NCI-H82 treated with DMSO at 0.1 percent for 48 hours (cell line): Measurements from ENCODE around the gene NARS2.
"Not testable (repeated sequence)": the region's sequence is repeated elsewhere in the genome, so short reads cannot be mapped to it uniquely, and the experiment has no call there.

Experiments used
- DNase-seq: peaks from one replicate; lab custom pipeline; 2025; ENCODE audit not compliant: unreplicated experiment; lab: John Stamatoyannopoulos, UW

The NARS2 gene

GRCh38 chr11:78547931-78548705 lies 26.5 kb downstream of the NARS2 start:
- DNase-seq, result no peak

GRCh38 chr11:78542007-78542406 lies 32.7 kb downstream of the NARS2 start:
- no peak for DNase-seq

GRCh38 chr11:78541537-78541936 lies 33.1 kb downstream of the NARS2 start:
- no peak for DNase-seq

GRCh38 chr11:78540256-78540655 lies 34.4 kb downstream of the NARS2 start:
- no peak for DNase-seq

- no peak for DNase-seq
Measured at GRCh38 chr11:78539506-78539905, 35.2 kb downstream of the NARS2 start.

GRCh38 chr11:78536933-78537332 lies 37.7 kb downstream of the NARS2 start:
- DNase-seq, result no peak

GRCh38 chr11:78535920-78536319 lies 38.7 kb downstream of the NARS2 start:
- no peak for DNase-seq

GRCh38 chr11:78535027-78535426 lies 39.6 kb downstream of the NARS2 start:
- DNase-seq, result no peak

GRCh38 chr11:78533399-78533798 lies 41.3 kb downstream of the NARS2 start:
- no peak for DNase-seq

GRCh38 chr11:78532991-78533390 lies 41.7 kb downstream of the NARS2 start:
- DNase-seq, result no peak

GRCh38 chr11:78526497-78527146 lies 48.0 kb downstream of the NARS2 start:
- DNase-seq, result no peak

- DNase-seq, result no peak
Measured at GRCh38 chr11:78525720-78526119, 48.9 kb downstream of the NARS2 start.

- no peak for DNase-seq
Measured at GRCh38 chr11:78520230-78520629, 54.4 kb downstream of the NARS2 start.

- DNase-seq, result no peak
Measured at GRCh38 chr11:78516281-78516680, 58.4 kb downstream of the NARS2 start.

GRCh38 chr11:78514922-78515502 lies 59.7 kb downstream of the NARS2 start:
- DNase-seq, result no peak

- not testable (repeated sequence) for DNase-seq
Measured at GRCh38 chr11:78513085-78513484, 61.6 kb downstream of the NARS2 start.

GRCh38 chr11:78510597-78510996 lies 64.1 kb downstream of the NARS2 start:
- DNase-seq, result no peak

GRCh38 chr11:78510025-78510596 lies 64.6 kb downstream of the NARS2 start:
- no peak for DNase-seq

GRCh38 chr11:78504708-78505107 lies 70.0 kb downstream of the NARS2 start:
- DNase-seq, result no peak

GRCh38 chr11:78504181-78504580 lies 70.5 kb downstream of the NARS2 start:
- no peak for DNase-seq

GRCh38 chr11:78499971-78500370 lies 74.7 kb downstream of the NARS2 start:
- DNase-seq, result no peak

GRCh38 chr11:78497293-78497692 lies 77.4 kb downstream of the NARS2 start:
- no peak for DNase-seq
